HEK293 (cell line): ENCODE data around the gene MFAP3.

ENCODE experiments used
- CTCF ChIA-PET: fragments of 350-600 bp; formaldehyde crosslinking; extraction: SDS; loops from one replicate; lab custom pipeline; 2021; ENCODE audit warnings: antibody characterized with exemption; lab: Yijun Ruan, JAX
- POLR2A ChIA-PET: fragments of 300-600 bp; formaldehyde crosslinking; extraction: SDS; loops from one replicate; lab custom pipeline; 2020; ENCODE audit warnings: antibody characterized with exemption, inconsistent platforms; lab: Yijun Ruan, JAX
- H3K27ac ChIP-seq: fragments of 200-500 bp; sonication (Bioruptor generic); 2 replicates; pipeline ENCODE4 v1.5.1; 2014; ENCODE audit warnings: low read depth, low read length, control low read depth, inconsistent platforms; ENCODE audit errors: extremely low read depth
- H3K36me3 ChIP-seq, 2 experiments: fragments of 200-500 bp in 1 of 2; sonication (Bioruptor generic) in 1 of 2; 1 replicate in 1 of 2; 2 replicates in 1 of 2; pipeline ENCODE4 v1.5.1; 2014 to 2017; ENCODE audit warnings: inconsistent platforms in 2 of 2, low read length in 2 of 2; ENCODE audit not compliant: control insufficient read depth in 2 of 2, insufficient read depth in 1 of 2
- H3K4me1 ChIP-seq: fragments of 200-500 bp; sonication (Bioruptor generic); 2 replicates; pipeline ENCODE4 v1.5.1; 2014; ENCODE audit warnings: mild to moderate bottlenecking, low read length, inconsistent platforms; ENCODE audit not compliant: control insufficient read depth, insufficient read depth
- H3K4me3 ChIP-seq: 2 replicates; pipeline ENCODE4 v1.5.1; 2011; ENCODE audit warnings: low read depth, mild to moderate bottlenecking, control low read depth, low read length, moderate library complexity
- H3K9me3 ChIP-seq: fragments of 200-500 bp; sonication (Bioruptor generic); 2 replicates; pipeline ENCODE4 v1.5.1; 2014; ENCODE audit warnings: low read depth, low read length, inconsistent platforms; ENCODE audit not compliant: control insufficient read depth, insufficient read depth
- EGR2 ChIP-seq: fragments of 450-650 bp; formaldehyde crosslinking; IDR thresholded peaks from 2 replicates; pipeline ENCODE4 v1.5.1; 2016; ENCODE audit warnings: low read depth, missing biosample characterization, missing genetic modification characterization
- TRIM28 ChIP-seq: IDR thresholded peaks from 2 replicates; pipeline ENCODE4 v1.6.1; 2011; ENCODE audit warnings: low read length, control low read depth, borderline replicate concordance
- ZBTB48 ChIP-seq: fragments of 450-650 bp; formaldehyde crosslinking; IDR thresholded peaks from 2 replicates; pipeline ENCODE4 v1.5.1; 2016; ENCODE audit warnings: missing biosample characterization, missing genetic modification characterization
- ZFP3 ChIP-seq: fragments of 450-650 bp; formaldehyde crosslinking; IDR thresholded peaks from 2 replicates; pipeline ENCODE4 v1.5.1; 2016; ENCODE audit warnings: low read depth, missing biosample characterization, missing genetic modification characterization
- ZFP37 ChIP-seq: fragments of 450-650 bp; formaldehyde crosslinking; IDR thresholded peaks from 2 replicates; pipeline ENCODE4 v1.5.1; 2016; ENCODE audit warnings: missing biosample characterization, missing genetic modification characterization
- ZFP69B ChIP-seq: fragments of 450-650 bp; formaldehyde crosslinking; IDR thresholded peaks from 2 replicates; pipeline ENCODE4 v1.5.1; 2016; ENCODE audit warnings: missing biosample characterization, missing genetic modification characterization
- ZNF140 ChIP-seq: fragments of 450-650 bp; formaldehyde crosslinking; IDR thresholded peaks from 2 replicates; pipeline ENCODE4 v1.5.1; 2016; ENCODE audit warnings: missing biosample characterization, missing genetic modification characterization
- ZNF174 ChIP-seq: fragments of 450-650 bp; formaldehyde crosslinking; IDR thresholded peaks from 2 replicates; pipeline ENCODE4 v1.5.0; 2017; ENCODE audit warnings: missing biosample characterization, mild to moderate bottlenecking, missing genetic modification characterization
- ZNF175 ChIP-seq: fragments of 450-650 bp; formaldehyde crosslinking; IDR thresholded peaks from 2 replicates; pipeline ENCODE4 v1.5.1; 2016; ENCODE audit warnings: missing biosample characterization, missing genetic modification characterization
- ZNF19 ChIP-seq: fragments of 450-650 bp; formaldehyde crosslinking; IDR thresholded peaks from 2 replicates; pipeline ENCODE4; 2016; ENCODE audit warnings: missing biosample characterization, missing genetic modification characterization, low read depth
- ZNF23 ChIP-seq: fragments of 450-650 bp; formaldehyde crosslinking; IDR thresholded peaks from 2 replicates; pipeline ENCODE4 v1.5.1; 2016; ENCODE audit warnings: missing biosample characterization, missing genetic modification characterization, borderline replicate concordance
- ZNF311 ChIP-seq: fragments of 450-650 bp; formaldehyde crosslinking; IDR thresholded peaks from 2 replicates; pipeline ENCODE4 v1.5.1; 2017; ENCODE audit warnings: missing biosample characterization, missing genetic modification characterization, borderline replicate concordance
- ZNF354C ChIP-seq: fragments of 450-650 bp; formaldehyde crosslinking; IDR thresholded peaks from 2 replicates; pipeline ENCODE4 v1.5.1; 2016; ENCODE audit warnings: missing biosample characterization, missing genetic modification characterization, low read depth, borderline replicate concordance
- ZNF48 ChIP-seq: fragments of 450-650 bp; formaldehyde crosslinking; IDR thresholded peaks from 2 replicates; pipeline ENCODE4 v1.5.1; 2016; ENCODE audit warnings: missing biosample characterization, missing genetic modification characterization
- ZNF510 ChIP-seq: fragments of 450-650 bp; formaldehyde crosslinking; IDR thresholded peaks from 2 replicates; pipeline ENCODE4 v1.5.1; 2018; ENCODE audit warnings: mild to moderate bottlenecking, missing genetic modification characterization, missing biosample characterization; ENCODE audit not compliant: insufficient replicate concordance
- ZNF514 ChIP-seq: fragments of 450-650 bp; formaldehyde crosslinking; IDR thresholded peaks from 2 replicates; pipeline ENCODE4 v1.5.1; 2016; ENCODE audit warnings: missing biosample characterization, missing genetic modification characterization
- ZNF544 ChIP-seq: fragments of 450-650 bp; formaldehyde crosslinking; IDR thresholded peaks from 2 replicates; pipeline ENCODE4 v1.5.0; 2017; ENCODE audit warnings: missing biosample characterization, missing genetic modification characterization
- ZNF596 ChIP-seq: fragments of 450-650 bp; IDR thresholded peaks from 2 replicates; pipeline ENCODE4 v1.5.0; 2018; ENCODE audit warnings: missing biosample characterization, mild to moderate bottlenecking, missing genetic modification characterization, moderate library complexity
- ZNF600 ChIP-seq: fragments of 450-650 bp; formaldehyde crosslinking; IDR thresholded peaks from 2 replicates; pipeline ENCODE4 v1.5.1; 2016; ENCODE audit warnings: missing biosample characterization, missing genetic modification characterization
- ZNF777 ChIP-seq: fragments of 450-650 bp; formaldehyde crosslinking; IDR thresholded peaks from 2 replicates; pipeline ENCODE4 v1.5.1; 2017; ENCODE audit warnings: missing biosample characterization, missing genetic modification characterization, borderline replicate concordance
- ZNF792 ChIP-seq: fragments of 450-650 bp; formaldehyde crosslinking; IDR thresholded peaks from 2 replicates; pipeline ENCODE4 v1.5.1; 2016; ENCODE audit warnings: missing biosample characterization, missing genetic modification characterization
- ZSCAN4 ChIP-seq: fragments of 450-650 bp; formaldehyde crosslinking; IDR thresholded peaks from 2 replicates; pipeline ENCODE4 v1.5.1; 2017; ENCODE audit warnings: missing biosample characterization, missing genetic modification characterization
- TF ChIP-seq, protein P1 (sequence below): fragments of 450-650 bp; formaldehyde crosslinking; IDR thresholded peaks from 2 replicates; pipeline ENCODE4 v1.5.1; 2017; ENCODE audit warnings: missing biosample characterization, missing genetic modification characterization

Gene MFAP3

GRCh38 chr5:153991168-153991567 is 47.6 kb upstream of the MFAP3 start:
- H3K9me3 ChIP-seq, result no peaks in the 10 kb centered on the region
- peaks cover 3 to 9% of the 10 kb centered on the region in 2 experiments; a peak in 2 of 3 replicates for H3K36me3 ChIP-seq
- H3K4me3 ChIP-seq, result no peak overlapping the region
- no peak for TF ChIP-seq ZFP3
- no peak for TF ChIP-seq ZNF175 (tag by site-specific recombination)
- TF ChIP-seq ZNF354C (tag by site-specific recombination), result no peak
- TF ChIP-seq ZFP69B (tag by site-specific recombination), result no peak
- no peak for TF ChIP-seq ZNF140
- TF ChIP-seq ZNF19 (tag by site-specific recombination), result no peak
- no peak for TF ChIP-seq ZNF544 (tag by site-specific recombination)
- no peak for TF ChIP-seq ZNF23
- no peak for TF ChIP-seq ZNF174
- TF ChIP-seq ZNF777 (tag by site-specific recombination), result no peak
- no peak for TF ChIP-seq TRIM28
- TF ChIP-seq ZNF510 (tag by site-specific recombination), result no peak
- ChIA-PET CTCF (interaction anchor here (2.1 kb wide), 1 partner anchor 27 kb away, joined by 8 read pairs; no protein-coding TSS in a partner anchor), POLR2A (no interaction called here)
- no peak overlapping the region for H3K27ac ChIP-seq
- no peaks in the 10 kb centered on the region for H3K4me1 ChIP-seq

- Histone ChIP-seq H3K27ac (no peak overlapping the region), H3K36me3 (peaks cover 0 to 20% of the 10 kb centered on the region in 2 experiments; a peak in 2 of 3 replicates), H3K9me3 (no peaks in the 10 kb centered on the region), H3K4me1 (no peaks in the 10 kb centered on the region), H3K4me3 (no peak overlapping the region)
- no peak for TF ChIP-seq ZNF600 (tag by site-specific recombination)
- TF ChIP-seq ZNF514, result no peak
- no peak for TF ChIP-seq ZNF596 (tag by site-specific recombination)
- TF ChIP-seq ZNF311, result no peak
- no peak for TF ChIP-seq ZNF792
- no peak for TF ChIP-seq ZNF48
- no peak for TF ChIP-seq ZBTB48 (tag by site-specific recombination)
- no peak for TF ChIP-seq ZFP37 (tag by site-specific recombination)
- no peak for TF ChIP-seq ZSCAN4
- TF ChIP-seq, protein P1, sequence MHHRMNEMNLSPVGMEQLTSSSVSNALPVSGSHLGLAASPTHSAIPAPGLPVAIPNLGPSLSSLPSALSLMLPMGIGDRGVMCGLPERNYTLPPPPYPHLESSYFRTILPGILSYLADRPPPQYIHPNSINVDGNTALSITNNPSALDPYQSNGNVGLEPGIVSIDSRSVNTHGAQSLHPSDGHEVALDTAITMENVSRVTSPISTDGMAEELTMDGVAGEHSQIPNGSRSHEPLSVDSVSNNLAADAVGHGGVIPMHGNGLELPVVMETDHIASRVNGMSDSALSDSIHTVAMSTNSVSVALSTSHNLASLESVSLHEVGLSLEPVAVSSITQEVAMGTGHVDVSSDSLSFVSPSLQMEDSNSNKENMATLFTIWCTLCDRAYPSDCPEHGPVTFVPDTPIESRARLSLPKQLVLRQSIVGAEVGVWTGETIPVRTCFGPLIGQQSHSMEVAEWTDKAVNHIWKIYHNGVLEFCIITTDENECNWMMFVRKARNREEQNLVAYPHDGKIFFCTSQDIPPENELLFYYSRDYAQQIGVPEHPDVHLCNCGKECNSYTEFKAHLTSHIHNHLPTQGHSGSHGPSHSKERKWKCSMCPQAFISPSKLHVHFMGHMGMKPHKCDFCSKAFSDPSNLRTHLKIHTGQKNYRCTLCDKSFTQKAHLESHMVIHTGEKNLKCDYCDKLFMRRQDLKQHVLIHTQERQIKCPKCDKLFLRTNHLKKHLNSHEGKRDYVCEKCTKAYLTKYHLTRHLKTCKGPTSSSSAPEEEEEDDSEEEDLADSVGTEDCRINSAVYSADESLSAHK (tag by site-specific recombination), result no peak
- TF ChIP-seq ZNF174, result no peak
- no peak for TF ChIP-seq EGR2 (tag by site-specific recombination)
- POLR2A ChIA-PET, result no interaction called here
- CTCF ChIA-PET, result no interaction called here
Measured at GRCh38 chr5:153998010-153998409, 40.8 kb upstream of the MFAP3 start.
